Testis (tissue), 2 donors: ENCODE results near the gene TNS3.

Source experiments
- CTCF ChIP-seq, 3 experiments: fragments of 450-650 bp in 2 of 3; fragments of 200-600 bp in 1 of 3; sonication (generic) in 1 of 3; IDR thresholded peaks; one replicate each; pipeline ENCODE4 v1.5.1; 2016 to 2019; ENCODE audit warnings: antibody characterized with exemption in 3 of 3, mild to moderate bottlenecking in 2 of 3, moderate library complexity in 1 of 3
- POLR2A ChIP-seq: fragments of 450-650 bp; IDR thresholded peaks from one replicate; pipeline ENCODE4 v1.6.1; 2017; ENCODE audit warnings: antibody characterized with exemption, mild to moderate bottlenecking, moderate library complexity

- TF ChIP-seq POLR2A = no peak
- no peak for TF ChIP-seq CTCF (IDR thresholded peaks at IDR 0.05)
Measured at GRCh38 chr7:47301657-47302295, 280.1 kb downstream of the TNS3 start.
